GM03348 (cell line): ENCODE data around the gene HOXD8.
A peak's percentile ranks its signal among the peaks of the same experiment; 100 is the strongest.

Experiments
- DNase-seq: peaks from one replicate; pipeline ENCODE4 v3.0.0; 2012; ENCODE audit warnings: low spot score

Gene HOXD8

DNA sequence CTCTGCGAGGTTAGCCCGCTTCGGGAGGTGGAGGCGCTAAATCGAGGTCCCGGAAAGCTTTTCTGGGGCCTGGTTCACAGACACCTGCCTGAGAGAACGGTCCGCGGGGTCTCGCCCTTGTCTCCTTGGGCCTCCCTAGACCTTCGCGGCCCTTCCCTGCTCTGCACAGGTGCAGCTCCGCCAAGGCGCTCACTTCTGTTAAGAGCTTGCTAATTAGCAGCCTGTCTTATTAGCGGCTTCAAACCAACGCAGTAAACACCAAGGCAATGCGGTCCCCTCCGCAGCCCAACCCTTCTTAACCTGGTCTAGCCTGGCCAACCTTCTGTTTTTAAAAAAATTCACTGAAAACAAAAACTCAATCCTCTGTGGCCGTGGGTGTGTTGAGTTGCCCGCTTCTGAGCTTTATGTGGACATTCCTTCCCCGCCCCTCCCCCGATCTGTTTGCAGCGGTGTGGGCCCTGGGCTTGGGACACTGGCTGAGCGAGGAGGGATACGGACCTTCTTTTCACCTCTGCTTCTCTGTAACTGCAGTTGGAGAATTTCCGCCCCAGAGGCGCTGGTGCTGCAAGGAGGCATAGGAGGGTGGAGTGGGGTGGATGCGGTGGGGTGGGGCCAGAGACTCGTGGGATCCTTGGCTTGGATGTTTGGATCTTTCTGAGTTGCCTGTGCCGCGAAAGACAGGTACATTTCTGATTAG is 18.4 kb downstream of the HOXD8 start:
- no peak for DNase-seq

DNA sequence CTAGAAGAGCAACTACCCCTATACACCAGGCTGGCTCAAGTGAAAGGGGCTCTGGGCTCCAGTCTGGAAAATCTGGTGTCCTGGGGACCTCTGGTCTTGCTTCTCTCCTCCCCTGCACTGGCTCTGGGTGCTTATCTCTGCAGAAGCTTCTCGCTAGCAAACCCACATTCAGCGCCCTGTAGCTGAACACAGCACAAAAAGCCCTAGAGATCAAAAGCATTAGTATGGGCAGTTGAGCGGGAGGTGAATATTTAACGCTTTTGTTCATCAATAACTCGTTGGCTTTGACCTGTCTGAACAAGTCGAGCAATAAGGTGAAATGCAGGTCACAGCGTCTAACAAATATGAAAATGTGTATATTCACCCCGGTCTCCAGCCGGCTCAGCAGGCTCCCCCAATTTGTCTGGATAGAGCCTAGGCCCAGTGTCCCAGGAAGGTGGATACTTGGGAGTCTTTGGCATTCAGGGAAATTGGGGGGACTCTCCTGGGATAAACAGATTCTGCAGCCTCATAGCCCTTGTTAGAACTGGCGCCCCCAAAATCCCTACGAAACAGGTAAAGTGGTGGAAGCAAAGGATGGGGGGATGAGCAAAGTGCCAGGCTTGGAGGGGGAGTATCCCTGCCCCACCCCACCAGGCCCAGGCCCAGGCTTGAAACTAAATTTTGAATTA is 19.4 kb downstream of the HOXD8 start:
- no peak for DNase-seq

- no peak for DNase-seq
These were observed 20.0 kb downstream of the HOXD8 start for GRCh38 chr2:176149481-176149938.

- no peak for DNase-seq
These were observed 20.6 kb downstream of the HOXD8 start for GRCh38 chr2:176149939-176150583.

DNA sequence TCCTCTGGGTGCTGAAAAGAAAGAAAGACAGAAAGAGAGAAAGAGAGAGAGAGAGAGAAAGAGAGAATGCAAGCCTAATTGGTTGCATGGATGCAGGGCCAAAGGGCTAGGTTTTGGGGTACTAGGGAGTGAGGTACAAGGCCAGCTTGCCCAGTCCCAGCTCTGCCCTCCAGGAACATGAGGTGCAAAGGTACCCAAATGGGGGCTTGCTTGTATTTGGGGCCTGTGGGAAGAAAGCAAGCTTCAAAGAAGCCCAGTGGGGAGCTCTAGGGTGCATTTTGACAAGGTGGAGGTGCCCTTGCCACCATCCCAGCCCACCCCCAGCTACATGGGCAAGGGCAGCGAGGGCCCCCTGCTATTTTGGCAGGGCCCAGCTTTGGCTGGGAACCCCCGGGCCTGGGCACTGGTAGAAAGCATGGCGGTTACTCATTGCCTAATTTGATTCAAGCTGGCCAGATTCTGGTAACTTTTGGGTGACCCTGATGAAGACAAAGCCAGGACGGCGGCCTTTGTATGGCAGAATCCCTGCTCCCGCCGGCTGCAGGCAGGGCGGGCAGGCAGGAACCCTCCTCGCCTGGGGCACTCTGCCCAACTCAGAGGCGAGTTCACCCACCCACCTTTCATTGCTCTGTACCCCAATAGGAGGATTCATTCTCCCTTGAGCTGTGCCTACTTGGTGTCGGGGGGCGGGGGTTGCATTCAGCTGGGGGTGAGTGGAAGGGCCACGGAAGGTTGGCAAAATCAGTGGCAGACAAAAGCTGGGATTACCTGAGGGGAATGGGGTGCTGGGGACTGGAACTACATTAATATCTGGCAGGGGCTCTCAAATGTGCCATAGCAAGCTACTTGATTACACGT is 21.3 kb downstream of the HOXD8 start:
- no peak for DNase-seq

DNA sequence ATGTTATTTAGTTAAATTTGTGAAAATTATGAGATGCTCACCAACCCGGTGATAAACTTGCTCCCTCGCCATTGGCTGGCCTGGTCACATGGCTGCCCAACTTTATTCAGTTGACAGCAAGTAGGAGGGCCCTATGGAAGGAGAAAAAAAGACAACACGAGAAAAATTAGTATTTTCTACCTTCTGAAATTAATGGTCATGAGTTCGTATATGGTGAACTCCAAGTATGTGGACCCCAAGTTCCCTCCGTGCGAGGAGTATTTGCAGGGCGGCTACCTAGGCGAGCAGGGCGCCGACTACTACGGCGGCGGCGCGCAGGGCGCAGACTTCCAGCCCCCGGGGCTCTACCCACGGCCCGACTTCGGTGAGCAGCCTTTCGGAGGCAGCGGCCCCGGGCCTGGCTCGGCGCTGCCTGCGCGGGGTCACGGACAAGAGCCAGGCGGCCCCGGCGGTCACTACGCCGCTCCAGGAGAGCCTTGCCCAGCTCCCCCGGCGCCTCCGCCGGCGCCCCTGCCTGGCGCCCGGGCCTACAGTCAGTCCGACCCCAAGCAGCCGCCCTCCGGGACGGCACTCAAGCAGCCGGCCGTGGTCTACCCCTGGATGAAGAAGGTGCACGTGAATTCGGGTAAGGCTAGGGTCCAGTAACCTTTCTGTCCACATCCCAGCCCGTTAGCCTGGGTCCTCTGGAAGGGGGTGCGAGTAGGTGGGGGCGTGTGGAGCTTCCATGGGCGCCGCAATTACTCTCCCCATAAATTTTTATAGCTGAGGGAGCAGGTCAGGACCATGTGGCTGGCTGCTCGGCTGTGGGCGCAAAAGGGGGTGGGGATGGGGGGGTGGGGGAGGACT is 22.2 kb downstream of the HOXD8 start, which contains the start of gene HOXD4:
HOXD4 (plus strand) TSS at position 109 of the 846 bp plus-strand sequence; CDS start at position 193, 84 bp downstream.
- DNase-seq = no peak

GRCh38 chr2:176152350-176153181 is 23.1 kb downstream of the HOXD8 start:
- no peak for DNase-seq

GRCh38 chr2:176154576-176155252 is 25.2 kb downstream of the HOXD8 start:
- DNase-seq = no peak

- DNase-seq = no peak
These were observed 26.0 kb downstream of the HOXD8 start for GRCh38 chr2:176155356-176156044.

DNA sequence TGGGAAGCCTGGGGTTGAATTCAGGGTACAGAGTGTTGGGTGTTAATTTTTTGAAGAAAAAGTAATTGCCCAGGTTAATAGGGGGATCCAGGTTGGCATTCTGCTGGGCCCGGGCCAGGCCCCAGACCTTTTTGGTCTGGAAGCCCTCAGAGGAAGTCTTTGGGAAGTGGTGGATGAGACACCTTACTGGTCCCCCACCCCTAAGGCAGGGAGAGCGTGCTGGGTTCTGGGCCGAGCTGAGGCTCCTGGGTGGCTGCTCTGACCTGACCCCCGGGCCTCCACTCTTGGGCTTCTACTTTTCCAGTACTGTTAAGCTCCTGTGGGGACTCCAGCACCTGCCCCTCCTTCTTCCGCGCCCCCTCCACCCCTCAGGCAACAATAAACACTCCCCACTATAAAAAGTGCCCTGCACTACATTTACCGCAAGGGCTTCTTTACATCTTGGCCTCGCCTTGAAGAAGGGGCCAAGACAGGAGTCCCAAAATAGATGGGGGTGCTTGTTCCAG is 26.8 kb downstream of the HOXD8 start:
- no peak for DNase-seq

GRCh38 chr2:176156807-176157498 is 27.4 kb downstream of the HOXD8 start, which contains the start of gene HOXD3:
Gene HOXD3, plus strand, starts transcription at chr2:176157307. Its CDS starts 11,808 bp downstream, at chr2:176169115.
- peak; percentile 54 for DNase-seq

DNA sequence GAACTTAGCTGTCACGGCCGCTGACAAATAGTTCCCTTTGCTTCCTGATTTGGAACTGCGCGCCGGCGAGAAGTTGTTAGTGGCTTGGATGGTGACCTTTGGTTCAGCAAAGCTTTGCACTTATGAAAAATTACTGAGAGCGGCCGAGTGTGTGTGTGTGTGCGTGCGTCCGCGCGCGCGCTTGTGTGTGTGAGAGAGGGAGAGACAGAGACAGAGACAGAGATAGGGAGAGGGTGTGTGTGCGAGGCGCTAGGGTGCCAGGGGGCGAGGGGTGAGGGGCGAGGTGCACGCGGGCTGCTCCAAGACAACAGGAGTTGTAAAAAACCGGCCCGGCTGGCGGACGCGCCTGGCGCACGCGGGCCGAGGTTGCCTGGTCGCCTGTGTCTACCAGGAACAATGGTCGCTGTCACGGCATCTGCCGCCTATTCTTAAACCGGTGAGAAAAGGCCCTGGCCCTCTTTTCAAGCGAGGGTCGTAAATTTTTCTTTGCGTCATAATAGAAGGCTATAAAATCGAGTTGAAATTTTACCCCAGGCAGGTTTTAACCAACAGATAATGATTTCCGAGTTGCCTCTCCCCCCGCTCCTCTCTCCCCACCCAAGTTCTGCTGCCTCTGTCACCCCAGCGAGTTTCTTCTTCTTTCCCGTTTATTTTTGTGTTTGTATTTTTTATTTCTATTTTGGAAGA is 28.1 kb downstream of the HOXD8 start:
- DNase-seq = peak; percentile 37

GRCh38 chr2:176158186-176158591 is 28.7 kb downstream of the HOXD8 start:
- no peak for DNase-seq

GRCh38 chr2:176158855-176159662 is 29.6 kb downstream of the HOXD8 start:
- no peak for DNase-seq

DNA sequence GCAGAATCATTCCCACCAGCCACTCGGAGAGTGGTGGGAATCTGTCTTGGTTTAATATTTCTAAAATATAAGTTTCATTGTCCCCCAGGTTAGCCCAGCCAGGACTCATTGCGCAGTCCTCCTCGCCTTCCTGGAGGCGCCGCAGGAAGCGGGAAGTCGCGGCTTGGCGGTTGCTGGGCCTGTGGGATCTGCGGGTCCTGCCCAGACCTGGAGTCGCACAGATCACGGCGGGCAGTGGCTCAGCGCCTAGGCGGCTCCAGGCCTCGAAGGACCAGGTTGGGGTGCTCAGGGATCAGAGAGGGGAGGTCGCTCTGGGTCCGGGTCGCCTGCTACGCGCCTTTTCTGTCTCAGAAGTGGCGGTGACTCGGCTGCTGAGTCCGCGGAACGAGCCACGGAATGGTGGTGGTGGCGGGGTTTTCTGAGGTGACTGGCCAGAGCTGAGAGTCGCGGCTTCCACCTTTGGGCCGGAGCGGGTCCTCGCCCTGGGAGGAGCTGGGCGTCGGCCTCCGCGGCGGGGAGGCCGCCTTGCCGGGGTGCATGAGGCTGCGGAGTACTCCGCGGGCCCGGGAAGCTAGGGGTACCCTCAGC is 30.3 kb downstream of the HOXD8 start:
- DNase-seq = no peak
